ENCODE measurements around the gene ANKRD42. TPM values are rescaled to one million over a fixed set of nuclear protein-coding genes. Genes with fewer than 3 reads are reported as not detected.
"Not testable (repeated sequence)": the region's sequence is repeated elsewhere in the genome, so short reads cannot be mapped to it uniquely, and the experiment has no call there.

ANKRD42 gene
- total RNA-seq, 2 experiments from 2014 or later: 3.8 to 5.4 TPM

DNA sequence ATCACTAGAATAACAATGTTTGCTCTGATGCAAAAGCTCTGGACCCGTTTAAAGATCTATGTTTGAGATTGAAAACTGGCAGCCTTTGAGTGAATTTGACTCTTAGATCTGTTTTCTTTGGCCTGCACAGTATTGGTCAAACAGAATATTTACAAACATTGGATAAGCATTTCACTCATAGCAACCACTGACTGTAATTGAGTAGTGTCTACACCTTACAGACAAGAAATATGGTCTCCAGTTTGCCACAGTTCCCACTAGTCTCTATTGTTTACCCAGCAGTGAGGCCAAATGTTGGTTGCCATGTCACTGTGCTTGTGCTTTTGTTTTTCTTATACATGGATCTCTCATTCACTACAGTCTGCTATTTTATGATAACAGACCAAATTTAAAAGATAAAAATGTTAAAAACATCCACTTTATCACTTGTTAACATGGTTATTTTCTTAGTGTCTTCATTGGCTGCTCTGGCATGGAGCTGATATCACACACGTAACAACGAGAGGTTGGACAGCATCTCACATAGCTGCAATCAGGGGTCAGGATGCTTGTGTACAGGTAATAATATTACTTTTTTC is 12.2 kb downstream of the ANKRD42 start:
- POLR2A ChIA-PET: no interaction called here
- H3K27ac Mint-ChIP-seq: no peak overlapping the region
- intact Hi-C loops (cut with micrococcal nuclease): no loop called here
- no peaks in the 10 kb centered on the region for H3K27me3 Mint-ChIP-seq
- no peak for DNase-seq
- no peak overlapping the region for H3K4me3 Mint-ChIP-seq
- H3K9me3 Mint-ChIP-seq: no peaks in the 10 kb centered on the region
- CTCF ChIA-PET: no interaction called here
- peaks cover 8% of the 10 kb centered on the region for H3K36me3 Mint-ChIP-seq
- no peaks in the 10 kb centered on the region for H3K4me1 Mint-ChIP-seq (ENCODE audit: low read depth)

DNA sequence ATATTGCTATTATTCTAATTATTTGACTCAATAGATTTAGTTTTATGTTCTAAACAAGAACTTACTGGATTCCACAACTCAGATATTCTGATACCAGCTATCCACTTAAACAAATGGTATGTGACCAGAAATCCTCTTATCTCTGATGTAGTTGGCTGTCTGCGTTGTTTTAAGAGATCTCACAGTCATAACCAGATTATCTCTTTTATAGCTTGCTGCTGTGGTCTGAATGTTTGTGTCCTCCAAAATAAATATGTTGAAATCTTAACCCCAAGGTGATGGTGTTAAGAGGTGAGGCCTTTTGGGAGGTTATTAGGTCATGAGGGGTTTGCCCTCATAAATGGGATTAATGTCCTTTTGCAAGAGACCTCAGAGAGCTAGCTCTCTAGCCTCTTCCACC is 12.7 kb downstream of the ANKRD42 start:
- DNase-seq: no peak
- intact Hi-C loops (cut with micrococcal nuclease): no loop called here
- no peaks in the 10 kb centered on the region for H3K9me3 Mint-ChIP-seq
- H3K4me3 Mint-ChIP-seq: no peak overlapping the region
- ChIA-PET CTCF (interaction anchor here (0.9 kb wide), 1 partner anchor 339 kb away, joined by 3 read pairs; no protein-coding TSS in a partner anchor), POLR2A (no interaction called here)
- peaks cover 8% of the 10 kb centered on the region for H3K36me3 Mint-ChIP-seq
- no peaks in the 10 kb centered on the region for H3K27me3 Mint-ChIP-seq
- H3K4me1 Mint-ChIP-seq (ENCODE audit: low read depth): no peaks in the 10 kb centered on the region
- H3K27ac Mint-ChIP-seq: no peak overlapping the region

DNA sequence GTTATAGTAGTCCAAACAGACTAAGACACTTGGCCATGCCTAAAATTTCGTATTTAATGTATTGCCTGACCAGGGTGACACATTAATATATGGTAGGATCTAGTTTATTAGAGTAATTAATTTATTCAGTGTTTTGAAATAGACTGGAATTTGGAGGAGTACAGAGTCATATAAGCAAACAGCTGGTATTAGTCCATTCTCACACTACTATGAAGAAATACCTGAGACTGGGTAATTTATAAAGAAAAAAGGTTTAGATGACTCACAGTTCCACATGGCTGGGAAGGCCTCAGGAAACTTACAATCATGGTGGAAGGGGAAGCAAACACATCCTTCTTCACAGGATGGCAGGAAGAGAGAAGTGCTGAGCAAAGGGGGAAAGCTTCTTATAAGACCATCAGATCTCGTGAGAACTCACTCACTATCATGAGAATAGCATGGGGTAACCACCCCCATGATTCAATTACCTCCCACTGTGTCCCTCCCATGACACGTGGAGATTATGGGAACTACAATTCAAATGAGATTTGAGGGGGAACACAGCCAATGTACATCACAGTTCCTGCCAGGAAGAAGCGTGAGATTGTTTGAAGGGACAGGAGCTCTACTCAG is 13.4 kb downstream of the ANKRD42 start:
- CTCF ChIA-PET: interaction anchor here (0.9 kb wide), 1 partner anchor 340 kb away, joined by 3 read pairs; no protein-coding TSS in a partner anchor
- H3K36me3 Mint-ChIP-seq; POLR2A ChIA-PET; H3K4me1 Mint-ChIP-seq (ENCODE audit: low read depth); intact Hi-C loops (cut with micrococcal nuclease); H3K27me3 Mint-ChIP-seq; H3K27ac Mint-ChIP-seq; DNase-seq; H3K9me3 Mint-ChIP-seq; H3K4me3 Mint-ChIP-seq: not testable (repeated sequence)

DNA sequence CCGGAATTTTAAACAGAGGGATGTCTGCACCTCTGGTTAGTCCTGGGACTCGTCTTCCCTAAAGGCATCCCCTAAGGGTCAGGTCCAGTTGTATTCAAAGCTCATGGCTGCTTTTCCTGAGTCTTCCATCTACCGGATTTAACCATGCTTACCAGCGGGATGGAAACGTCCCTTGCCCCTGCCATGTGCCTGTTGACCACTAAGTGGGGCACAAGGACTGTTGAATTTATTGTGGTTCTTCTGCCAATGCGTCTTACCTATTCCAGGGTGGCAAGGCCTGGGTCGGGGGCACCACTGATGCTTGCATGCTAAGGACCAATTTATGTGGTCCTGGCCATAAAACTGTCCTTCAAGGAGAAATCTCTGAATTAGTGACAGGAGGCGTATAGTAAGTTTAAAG is 25.6 kb downstream of the ANKRD42 start:
- ChIA-PET POLR2A (no interaction called here), CTCF (no interaction called here)
- intact Hi-C loops (cut with micrococcal nuclease): no loop called here
- Mint-ChIP-seq H3K27me3 (no peaks in the 10 kb centered on the region), H3K36me3 (no peaks in the 10 kb centered on the region), H3K9me3 (no peaks in the 10 kb centered on the region), H3K4me1 (ENCODE audit: low read depth) (no peaks in the 10 kb centered on the region), H3K27ac (no peak overlapping the region), H3K4me3 (no peak overlapping the region)
- no peak for DNase-seq

DNA sequence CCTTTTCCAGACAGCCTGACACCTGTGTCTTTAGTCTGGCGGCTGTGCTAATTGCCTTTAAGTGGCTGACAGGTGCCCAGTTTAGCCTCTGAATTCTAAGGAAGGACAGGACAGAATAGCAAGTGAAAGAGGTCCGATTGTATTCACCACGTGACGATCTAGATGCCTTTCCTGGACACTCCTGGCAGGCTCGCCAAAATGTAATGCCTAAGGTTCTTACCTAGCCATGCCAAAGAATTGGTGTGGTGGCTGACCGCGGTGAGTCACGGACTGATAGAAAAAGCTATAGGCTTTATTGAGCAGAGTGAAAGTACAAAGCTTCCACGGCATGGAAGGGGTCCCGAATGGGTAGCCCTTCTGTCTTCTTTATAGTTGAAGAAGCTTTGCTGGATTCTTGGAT is 26.7 kb downstream of the ANKRD42 start:
- H3K4me1 Mint-ChIP-seq (ENCODE audit: low read depth): no peaks in the 10 kb centered on the region
- DNase-seq: no peak
- H3K4me3 Mint-ChIP-seq: no peak overlapping the region
- H3K9me3 Mint-ChIP-seq: no peaks in the 10 kb centered on the region
- no peaks in the 10 kb centered on the region for H3K36me3 Mint-ChIP-seq
- no peak overlapping the region for H3K27ac Mint-ChIP-seq
- no peaks in the 10 kb centered on the region for H3K27me3 Mint-ChIP-seq
- intact Hi-C loops (cut with micrococcal nuclease): no loop called here
- CTCF ChIA-PET: no interaction called here
- POLR2A ChIA-PET: interaction anchor here (0.6 kb wide), 1 partner anchor 8 kb away, joined by 5 read pairs; no protein-coding TSS in a partner anchor

DNA sequence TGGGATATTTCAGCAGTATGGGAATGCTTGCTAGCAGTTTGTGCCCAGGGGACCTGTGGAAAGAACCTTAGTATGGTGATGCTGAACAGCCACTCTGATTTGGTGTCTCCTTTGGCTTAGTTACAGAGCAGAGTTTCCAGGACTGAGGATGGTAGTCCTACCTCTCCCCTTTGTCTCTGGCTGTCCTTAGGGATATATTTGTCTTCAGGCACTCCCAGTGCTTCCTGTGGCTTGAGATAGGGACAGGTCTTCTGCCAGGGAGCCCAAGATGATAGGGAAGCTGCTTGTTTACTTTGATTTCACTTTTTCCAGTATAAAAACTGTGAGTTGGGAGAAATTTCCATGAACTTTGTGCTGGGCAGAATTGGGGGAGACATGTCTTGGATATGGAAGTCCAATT is 28.2 kb downstream of the ANKRD42 start:
- no peaks in the 10 kb centered on the region for H3K4me1 Mint-ChIP-seq (ENCODE audit: low read depth)
- ChIA-PET POLR2A (no interaction called here), CTCF (no interaction called here)
- intact Hi-C loops (cut with micrococcal nuclease): no loop called here
- H3K4me3 Mint-ChIP-seq: no peak overlapping the region
- no peaks in the 10 kb centered on the region for H3K36me3 Mint-ChIP-seq
- H3K27ac Mint-ChIP-seq: no peak overlapping the region
- DNase-seq: no peak
- no peaks in the 10 kb centered on the region for H3K27me3 Mint-ChIP-seq
- no peaks in the 10 kb centered on the region for H3K9me3 Mint-ChIP-seq

DNA sequence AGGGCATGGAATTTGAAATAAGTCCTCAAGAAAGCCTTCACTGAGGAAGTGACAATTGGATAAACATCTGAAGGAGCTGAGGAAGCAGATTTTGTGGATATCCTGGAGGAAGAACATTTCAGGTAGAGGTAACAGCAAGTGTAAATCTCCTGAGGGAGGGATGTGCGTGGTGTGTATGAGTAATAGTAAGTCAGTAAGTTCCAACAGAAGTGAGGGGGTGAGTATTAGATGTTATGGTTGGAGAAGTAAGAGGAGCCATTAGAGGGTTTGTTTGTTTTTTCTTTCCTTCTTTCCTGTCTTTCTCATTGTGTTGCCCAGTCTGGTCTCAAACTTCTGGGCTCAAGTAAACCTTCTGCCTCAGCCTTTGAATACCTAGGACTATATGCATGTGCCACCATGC is 29.0 kb downstream of the ANKRD42 start:
- intact Hi-C loops (cut with micrococcal nuclease): no loop called here
- H3K36me3 Mint-ChIP-seq: no peaks in the 10 kb centered on the region
- H3K4me3 Mint-ChIP-seq: no peak overlapping the region
- H3K9me3 Mint-ChIP-seq: no peaks in the 10 kb centered on the region
- CTCF ChIA-PET: no interaction called here
- no peak overlapping the region for H3K27ac Mint-ChIP-seq
- no peak for DNase-seq
- POLR2A ChIA-PET: no interaction called here
- no peaks in the 10 kb centered on the region for H3K4me1 Mint-ChIP-seq (ENCODE audit: low read depth)
- no peaks in the 10 kb centered on the region for H3K27me3 Mint-ChIP-seq

DNA sequence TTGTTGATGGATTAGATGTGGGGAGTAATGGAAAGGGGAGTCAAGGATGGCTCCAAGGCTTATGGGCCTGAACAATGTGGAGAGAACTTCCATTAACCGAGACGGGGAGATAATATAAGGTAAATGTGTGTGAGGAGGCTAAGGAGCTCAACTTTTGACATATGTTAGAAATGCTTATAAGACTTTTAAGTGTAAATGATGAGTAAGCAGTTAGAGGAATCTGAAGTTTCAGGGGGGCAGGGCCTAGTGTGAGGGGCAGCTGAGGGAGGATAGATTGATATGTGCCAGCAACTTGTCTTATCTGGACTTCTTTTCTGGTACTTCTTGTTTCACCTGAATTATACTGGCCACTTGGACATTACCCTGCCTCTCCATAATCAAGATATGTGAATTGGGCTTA is 29.9 kb downstream of the ANKRD42 start:
- POLR2A ChIA-PET: no interaction called here
- intact Hi-C loops (cut with micrococcal nuclease): no loop called here

DNA sequence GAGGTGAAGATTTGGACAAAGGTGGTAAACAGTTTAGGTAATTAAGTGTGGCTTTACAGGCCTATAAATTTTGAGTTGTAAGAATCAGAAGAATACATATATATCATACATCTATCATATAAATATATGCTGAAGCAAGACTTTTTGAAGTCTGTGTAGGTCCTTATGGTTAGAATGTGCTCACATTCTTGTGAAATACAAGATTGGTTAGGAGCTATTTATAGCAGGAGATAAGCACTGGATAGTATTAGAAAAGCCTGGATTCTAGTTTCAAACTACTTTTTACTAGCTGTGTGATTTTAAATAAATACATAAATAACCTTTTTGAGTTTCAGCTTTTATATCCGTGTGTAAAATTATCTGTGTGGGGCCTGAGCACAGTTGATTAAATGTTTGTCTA is 42.3 kb downstream of the ANKRD42 start:
- no peaks in the 10 kb centered on the region for H3K9me3 Mint-ChIP-seq
- POLR2A ChIA-PET: no interaction called here
- peaks cover 2% of the 10 kb centered on the region for H3K36me3 Mint-ChIP-seq
- intact Hi-C loops (cut with micrococcal nuclease): no loop called here
- CTCF ChIA-PET: interaction anchor here (1.4 to 1.8 kb wide), 2 partner anchors 13 to 15 kb away, joined by 5 to 6 read pairs; no protein-coding TSS in a partner anchor
- no peaks in the 10 kb centered on the region for H3K4me1 Mint-ChIP-seq (ENCODE audit: low read depth)
- no peaks in the 10 kb centered on the region for H3K27me3 Mint-ChIP-seq
- no peak overlapping the region for H3K27ac Mint-ChIP-seq
- DNase-seq: no peak
- H3K4me3 Mint-ChIP-seq: no peak overlapping the region

More for the DNA sequence above, 29.9 kb downstream of the ANKRD42 start:
- CTCF ChIA-PET: no interaction called here
- DNase-seq: no peak
- no peak overlapping the region for H3K27ac Mint-ChIP-seq
- no peaks in the 10 kb centered on the region for H3K4me1 Mint-ChIP-seq (ENCODE audit: low read depth)
- H3K27me3 Mint-ChIP-seq: no peaks in the 10 kb centered on the region
- H3K9me3 Mint-ChIP-seq: no peaks in the 10 kb centered on the region
- no peak overlapping the region for H3K4me3 Mint-ChIP-seq
- H3K36me3 Mint-ChIP-seq: no peaks in the 10 kb centered on the region

DNA sequence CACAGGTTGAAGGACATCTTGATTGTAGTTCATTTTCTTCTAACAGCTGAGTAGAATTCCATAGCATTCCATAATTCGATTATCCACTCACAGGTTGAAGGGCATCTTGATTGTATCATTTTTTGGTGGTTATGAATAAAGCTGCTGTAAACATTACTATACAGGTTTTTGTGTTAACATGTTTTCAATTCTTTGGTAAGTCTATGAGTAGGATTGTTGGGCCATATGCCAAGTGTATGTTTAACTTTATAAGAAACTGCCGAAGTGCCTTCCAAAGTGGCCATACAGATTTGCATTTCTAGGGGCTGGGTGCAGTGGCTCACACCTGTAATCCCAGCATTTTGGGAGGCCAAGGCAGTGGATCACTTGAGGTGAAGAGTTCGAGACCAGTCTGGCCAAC is 44.6 kb downstream of the ANKRD42 start:
- CTCF ChIA-PET: no interaction called here

DNA sequence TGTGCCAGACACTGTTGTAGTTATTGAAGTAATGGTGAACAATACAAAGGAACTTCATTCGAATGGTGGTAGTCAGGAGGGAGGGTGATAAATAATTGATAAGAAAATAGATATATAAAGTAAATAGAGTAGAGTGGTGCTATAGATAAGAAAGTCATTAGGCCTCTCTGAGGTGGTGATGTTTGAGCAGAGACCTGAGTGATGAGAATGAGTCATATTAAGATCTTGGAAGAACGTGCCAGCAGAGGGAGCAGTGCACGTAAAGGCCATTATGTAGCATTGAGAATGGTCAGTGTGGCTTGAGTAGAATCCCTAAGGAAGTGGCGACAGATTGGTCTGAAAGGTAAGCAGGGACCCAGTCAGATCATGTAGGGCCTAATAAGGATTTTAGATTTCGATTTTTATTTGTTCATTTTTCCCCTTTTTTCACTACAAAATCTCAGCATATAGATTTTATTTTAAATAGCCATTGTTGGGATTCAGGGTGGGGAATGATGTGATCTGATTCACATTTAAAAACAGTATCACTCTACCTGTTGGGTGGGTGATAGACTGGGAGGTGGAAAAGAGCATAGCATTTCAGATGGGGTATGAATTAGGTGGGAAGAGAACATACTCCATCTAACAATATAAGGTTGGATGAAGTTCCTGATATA is 47.9 kb downstream of the ANKRD42 start:
- intact Hi-C loops (cut with micrococcal nuclease): no loop called here
- DNase-seq: peak; percentile 26
- Mint-ChIP-seq H3K36me3 (peaks cover 2% of the 10 kb centered on the region), H3K9me3 (no peaks in the 10 kb centered on the region), H3K4me1 (ENCODE audit: low read depth) (no peaks in the 10 kb centered on the region), H3K4me3 (no peak overlapping the region), H3K27me3 (no peaks in the 10 kb centered on the region), H3K27ac (no peak overlapping the region)
- ChIA-PET CTCF (interaction anchor here (0.8 kb wide), 1 partner anchor 9 kb away, joined by 3 read pairs; no protein-coding TSS in a partner anchor), POLR2A (no interaction called here)

More for the DNA sequence above, 44.6 kb downstream of the ANKRD42 start:
- Mint-ChIP-seq H3K4me1 (ENCODE audit: low read depth) (no peaks in the 10 kb centered on the region), H3K4me3 (no peak overlapping the region), H3K36me3 (peaks cover 2% of the 10 kb centered on the region), H3K27me3 (no peaks in the 10 kb centered on the region), H3K27ac (no peak overlapping the region), H3K9me3 (no peaks in the 10 kb centered on the region)
- POLR2A ChIA-PET: no interaction called here
- intact Hi-C loops (cut with micrococcal nuclease): no loop called here
- no peak for DNase-seq

DNA sequence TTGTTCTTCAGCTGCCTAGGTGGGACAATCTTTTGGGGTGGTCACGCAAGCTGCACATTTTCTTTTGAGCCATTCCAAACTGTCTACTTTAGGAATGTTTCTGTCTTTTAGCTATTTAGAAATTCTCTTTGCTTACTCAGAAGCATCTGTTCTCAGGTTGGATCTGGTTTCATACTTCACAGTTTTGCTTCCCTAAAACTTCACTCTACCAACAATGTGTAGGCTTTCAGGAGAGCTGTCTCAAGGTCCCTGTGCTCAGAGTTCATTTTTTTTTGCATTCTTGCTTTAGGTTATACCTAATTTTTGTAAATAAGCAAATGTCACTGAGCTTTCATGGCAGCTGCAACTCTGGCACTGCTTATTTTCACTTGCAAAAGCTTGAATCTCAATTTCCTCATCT is 55.9 kb downstream of the ANKRD42 start:
- Mint-ChIP-seq H3K27ac (no peak overlapping the region), H3K36me3 (no peaks in the 10 kb centered on the region)
- intact Hi-C loops (cut with micrococcal nuclease): no loop called here

More for the DNA sequence above, 55.9 kb downstream of the ANKRD42 start:
- Mint-ChIP-seq H3K4me1 (ENCODE audit: low read depth) (no peaks in the 10 kb centered on the region), H3K4me3 (no peak overlapping the region), H3K9me3 (no peaks in the 10 kb centered on the region), H3K27me3 (no peaks in the 10 kb centered on the region)
- DNase-seq: no peak
- ChIA-PET POLR2A (no interaction called here), CTCF (interaction anchor here (0.7 to 3.8 kb wide), 34 partner anchors 9 to 570 kb away, joined by 3 to 36 read pairs (median 5); partner anchors contain the start of genes CCDC90B and DDIAS)

All from activated CD4-positive, alpha-beta memory T cell treated with anti-CD3 and anti-CD28 coated beads for 36 hours (primary cell).